Fibroblast of peridontal ligament (primary cell): ENCODE results near the gene ZFYVE16.
"Not testable (repeated sequence)": the region's sequence is repeated elsewhere in the genome, so short reads cannot be mapped to it uniquely, and the experiment has no call there.

ENCODE experiments used
- DNase-seq: peaks from one replicate; pipeline ENCODE4 v3.0.0-alpha.2; 2010; ENCODE audit errors: extremely low read depth

ZFYVE16 gene

DNA sequence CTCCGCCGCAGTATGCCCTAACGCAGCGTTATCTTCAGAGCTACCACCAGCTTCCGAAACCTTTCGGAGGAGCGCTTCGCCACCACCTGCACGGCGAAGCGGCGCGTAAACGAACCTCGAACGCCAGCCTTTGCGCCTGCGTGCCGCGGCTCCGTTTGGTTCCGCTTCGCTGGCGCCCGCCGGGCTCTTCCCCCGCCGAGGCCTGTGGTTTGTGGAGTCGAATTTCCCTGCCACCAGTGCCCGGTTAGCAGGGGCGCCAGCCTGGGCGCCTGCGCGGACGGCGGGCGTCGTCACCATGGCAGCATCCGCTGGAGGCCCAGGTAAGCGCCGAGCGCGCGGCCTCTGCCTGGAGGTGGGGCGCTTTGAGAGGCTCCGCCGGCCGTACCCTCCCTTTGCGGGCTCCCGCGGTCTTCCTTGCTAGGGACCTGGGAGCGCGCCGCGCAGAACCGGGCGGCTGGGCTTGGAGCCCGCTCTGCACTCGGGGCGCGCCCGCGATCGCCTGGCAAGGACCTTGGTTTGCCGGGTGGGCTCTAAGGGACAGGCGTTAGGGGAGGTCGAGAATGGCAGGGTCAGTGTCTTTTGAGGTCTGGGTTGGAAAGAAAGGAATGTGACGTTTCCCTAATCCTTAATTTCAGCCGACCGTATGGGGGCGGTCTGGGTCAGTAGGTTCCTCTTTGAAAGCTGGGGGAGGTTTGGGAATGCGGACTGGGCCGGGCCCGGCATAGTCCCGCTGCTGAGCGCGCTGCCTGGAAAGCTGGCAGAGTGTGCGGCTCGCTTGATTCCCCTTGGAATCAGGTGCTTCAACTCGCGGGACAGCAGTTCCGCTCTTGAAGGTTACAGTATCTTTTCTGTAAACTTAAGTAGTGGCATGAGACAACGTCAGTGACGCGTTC lies 80.2 kb downstream of the ZFYVE16 start, which contains the start of gene FAM151B:
TSS of gene FAM151B (plus strand) at position 272 of the 893 bp plus-strand sequence. CDS start at position 296, 24 bp downstream.
- DNase-seq: peak; percentile 81

DNA sequence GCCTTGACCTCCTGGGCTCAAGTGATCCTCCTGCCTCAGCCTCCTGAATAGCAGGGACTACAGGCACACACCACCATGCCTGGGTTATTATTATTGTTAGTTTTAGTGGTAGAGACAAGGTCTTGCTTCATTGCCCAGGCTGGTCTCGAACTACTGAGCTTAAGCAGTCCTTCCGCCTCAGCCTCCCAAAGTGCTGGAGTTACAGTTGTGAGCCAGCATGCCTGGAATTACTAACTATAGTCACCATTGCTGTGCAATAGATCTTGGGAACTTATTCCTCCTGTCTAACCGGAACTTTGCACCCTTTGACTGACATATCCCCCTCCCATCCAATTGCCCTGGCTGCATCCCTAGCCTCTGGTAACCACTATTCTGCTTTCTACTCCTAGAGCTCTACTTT lies 83.4 kb downstream of the ZFYVE16 start:
- no peak for DNase-seq

DNA sequence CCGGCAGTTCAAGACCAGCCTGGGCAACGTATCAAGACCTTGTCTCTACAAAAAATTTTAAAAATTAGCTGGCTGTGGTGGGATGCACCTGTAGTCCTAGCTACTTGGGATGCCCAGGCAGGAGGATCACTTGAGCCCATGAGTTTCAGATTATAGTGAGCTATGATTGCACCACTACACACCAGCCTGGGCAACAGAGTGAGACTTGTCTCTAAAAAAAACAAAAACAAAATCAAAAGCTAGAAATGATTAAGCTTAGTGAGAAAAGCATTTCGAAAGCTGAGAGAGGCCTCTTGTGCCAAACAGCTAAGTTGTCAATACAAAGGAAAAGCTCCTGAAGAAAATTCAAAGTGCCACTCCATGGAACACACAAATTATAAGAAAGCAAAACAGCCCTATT lies 84.9 kb downstream of the ZFYVE16 start:
- no peak for DNase-seq

DNA sequence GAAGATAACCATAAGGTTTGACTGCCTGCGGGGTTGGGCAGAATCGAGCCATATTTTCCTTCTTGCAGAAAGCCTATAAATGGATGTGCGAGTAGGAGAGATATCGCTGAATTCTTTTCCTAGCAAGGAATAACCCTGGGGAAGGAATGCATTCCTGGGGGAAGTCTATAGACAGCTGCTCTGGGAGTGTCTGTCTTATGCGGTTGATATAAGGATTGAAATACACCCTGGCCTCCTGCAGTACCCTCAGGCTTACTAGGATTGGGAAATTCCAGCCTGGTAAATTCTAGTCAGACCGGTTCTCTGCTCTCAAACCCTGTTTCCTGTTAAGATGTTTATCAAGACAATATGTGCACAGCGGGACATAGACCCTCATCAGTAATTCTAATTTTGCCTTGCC lies 85.6 kb downstream of the ZFYVE16 start:
- not testable (repeated sequence) for DNase-seq

DNA sequence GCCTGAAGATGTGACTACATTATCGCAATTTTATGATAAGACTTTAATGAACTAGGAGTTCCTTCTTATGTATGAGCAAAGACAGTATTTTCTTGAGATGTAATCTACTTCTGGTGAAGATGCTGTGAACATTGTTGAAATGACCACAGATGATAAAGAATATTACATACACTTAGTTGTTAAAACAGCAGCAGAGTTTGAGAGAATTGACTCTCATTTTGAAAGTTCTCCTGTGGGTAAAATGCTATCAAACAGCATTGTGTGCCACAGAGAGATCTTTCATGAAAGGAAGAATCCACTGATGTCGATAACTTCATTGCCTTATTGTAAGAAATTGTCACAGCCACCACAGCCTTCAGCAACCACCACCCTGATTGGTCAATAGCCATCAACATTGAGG lies 88.0 kb downstream of the ZFYVE16 start:
- no peak for DNase-seq

DNA sequence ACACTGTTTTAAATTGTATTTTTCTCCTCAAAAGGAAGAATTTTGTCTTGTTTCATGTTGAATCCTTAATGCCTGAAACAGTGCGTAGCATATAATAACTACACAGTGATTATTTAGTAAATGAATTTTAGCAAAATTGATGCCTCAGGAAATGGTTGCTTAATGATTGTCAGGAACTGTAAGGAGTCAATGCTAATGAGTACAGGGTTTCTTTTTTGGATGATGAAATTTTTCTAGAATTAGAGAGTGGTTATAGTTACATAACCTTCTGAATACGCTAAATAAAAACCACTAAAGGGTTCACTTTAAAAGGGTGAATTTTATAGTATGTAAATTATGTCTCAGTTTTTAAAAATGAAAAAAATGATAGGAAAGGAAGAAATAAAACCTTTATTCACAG lies 94.9 kb downstream of the ZFYVE16 start:
- no peak for DNase-seq

DNA sequence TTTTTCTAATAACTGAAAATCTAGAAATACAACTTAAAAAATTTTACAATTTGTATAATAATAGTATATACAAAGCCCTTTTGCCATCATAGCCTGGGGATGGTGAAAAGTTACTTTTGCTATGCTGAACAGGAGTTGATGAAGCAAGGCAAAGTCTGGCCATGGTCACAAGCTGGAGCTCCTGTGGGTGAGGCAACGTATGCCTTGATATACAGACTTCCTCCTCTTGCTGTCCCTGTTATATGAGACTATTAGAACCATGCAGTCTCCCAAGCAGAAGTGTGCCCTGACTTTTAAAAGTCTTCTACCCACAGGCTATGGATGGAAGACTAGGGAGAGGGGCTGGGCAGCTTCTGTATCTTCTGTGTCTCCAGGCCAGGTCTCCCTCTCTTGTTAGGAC lies 95.8 kb downstream of the ZFYVE16 start:
- no peak for DNase-seq

DNA sequence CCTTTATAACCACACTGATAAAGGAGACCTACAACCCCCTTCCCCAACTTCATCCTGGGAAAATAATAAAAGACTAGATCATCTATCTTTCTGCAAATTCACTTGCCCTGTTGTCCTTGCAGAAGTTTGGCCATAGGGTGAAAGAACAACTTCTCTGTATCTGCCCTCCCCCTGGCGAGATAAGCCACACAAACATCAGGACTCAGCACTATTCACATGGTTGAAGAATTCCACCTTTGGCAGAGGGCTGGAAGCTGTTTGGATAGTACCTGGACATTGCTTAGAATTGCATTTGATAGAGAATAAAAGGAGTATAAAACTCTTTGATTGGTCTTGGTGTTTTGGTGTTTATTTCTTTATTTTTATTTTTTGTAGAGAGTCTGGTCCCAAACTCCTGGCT lies 97.0 kb downstream of the ZFYVE16 start:
- no peak for DNase-seq

DNA sequence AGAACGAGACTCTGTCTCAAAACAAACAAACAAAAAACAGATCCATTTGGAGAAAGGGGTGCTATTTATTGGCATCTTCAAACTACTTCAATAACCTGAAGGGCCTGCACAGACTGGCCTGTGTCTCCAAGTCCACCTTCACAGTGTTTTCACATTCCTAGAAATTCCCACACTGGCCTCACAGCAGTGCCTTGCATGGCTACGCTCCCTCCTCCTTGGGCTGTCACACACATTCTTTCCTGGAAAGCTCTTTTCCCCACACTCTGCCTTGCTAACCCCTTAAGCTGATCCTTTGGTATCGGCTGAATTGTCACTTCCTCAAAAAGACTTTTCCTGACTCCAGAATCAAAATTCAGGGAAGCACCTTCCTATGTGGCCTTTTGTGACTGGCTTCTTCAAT lies 99.8 kb downstream of the ZFYVE16 start:
- no peak for DNase-seq

DNA sequence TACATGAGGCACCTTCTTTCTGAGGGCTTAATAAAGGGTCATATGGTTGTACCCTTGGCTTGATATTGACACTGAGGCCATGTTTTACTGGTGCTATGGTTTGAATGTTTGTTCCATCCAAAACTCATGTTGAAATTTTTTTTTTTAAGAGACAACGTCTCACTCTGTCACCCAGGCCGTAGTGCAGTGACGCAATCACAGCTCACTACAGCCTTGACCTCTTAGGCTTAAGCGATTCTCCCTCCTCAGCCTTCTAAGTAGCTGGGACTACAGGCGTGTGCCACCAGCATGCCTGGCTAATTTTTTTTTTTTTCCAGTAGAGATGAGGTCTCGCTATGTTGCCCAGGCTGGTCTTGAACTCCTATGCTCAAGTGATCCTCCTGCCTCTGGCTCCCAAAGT lies 101.0 kb downstream of the ZFYVE16 start:
- no peak for DNase-seq

DNA sequence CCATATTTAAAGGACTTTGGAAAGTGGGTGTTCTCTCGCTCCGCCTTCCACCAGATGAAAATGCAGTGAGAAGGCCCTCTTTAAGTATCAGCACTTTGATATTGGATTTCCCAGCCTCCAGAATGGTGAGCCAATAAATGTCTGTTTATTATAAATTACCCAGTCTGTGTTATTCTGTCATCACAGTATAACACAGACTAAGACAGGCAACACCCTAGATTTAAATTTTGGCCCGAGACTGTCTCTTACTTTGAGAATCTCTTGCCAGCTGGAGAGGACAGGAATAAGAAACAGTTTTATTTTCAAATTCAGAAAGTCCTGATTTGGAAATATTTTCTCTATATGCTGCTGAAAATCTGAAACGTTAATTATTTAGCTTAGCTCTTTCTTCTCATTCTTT lies 101.5 kb downstream of the ZFYVE16 start:
- DNase-seq: no peak

DNA sequence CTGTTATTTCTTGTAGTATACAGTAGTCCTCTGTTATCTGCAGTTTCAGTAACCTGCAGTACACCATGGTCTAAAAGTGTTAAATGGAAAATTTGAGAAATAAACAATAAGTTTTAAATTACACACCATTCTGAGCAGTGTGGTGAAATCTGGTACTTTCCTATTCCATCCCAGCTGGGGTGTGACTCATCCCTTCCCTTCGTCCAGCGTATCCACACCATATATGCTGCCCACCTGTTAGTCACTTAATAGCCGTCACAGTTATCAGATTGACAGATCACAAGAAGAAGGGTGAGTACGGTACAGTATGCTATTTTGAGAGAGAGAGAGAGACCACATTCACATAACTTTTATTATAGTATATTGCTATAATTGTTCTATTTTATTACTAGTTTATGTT lies 109.0 kb downstream of the ZFYVE16 start:
- DNase-seq: peak; percentile 48
